GM12864 (cell line): ENCODE measurements around the gene SPATA25.

ENCODE experiments used
- DNase-seq: peaks from one replicate; pipeline ENCODE4 v3.0.0-alpha.2; 2011; ENCODE audit warnings: low read depth
- H3K4me3 ChIP-seq: 2 replicates; pipeline ENCODE4 v1.5.1; 2011; ENCODE audit warnings: mild to moderate bottlenecking, low read depth, low read length, control low read depth
- CTCF ChIP-seq: IDR thresholded peaks from 2 replicates; pipeline ENCODE4 v1.5.1; 2011; ENCODE audit warnings: low read depth, mild to moderate bottlenecking, moderate library complexity, low read length, control low read depth, inconsistent platforms; ENCODE audit errors: missing control alignments

SPATA25 gene

GRCh38 chr20:45872626-45873025 lies 14.8 kb downstream of the SPATA25 start:
- H3K4me3 ChIP-seq, result no peak overlapping the region
- no peak for DNase-seq
- no peak for TF ChIP-seq CTCF

DNA sequence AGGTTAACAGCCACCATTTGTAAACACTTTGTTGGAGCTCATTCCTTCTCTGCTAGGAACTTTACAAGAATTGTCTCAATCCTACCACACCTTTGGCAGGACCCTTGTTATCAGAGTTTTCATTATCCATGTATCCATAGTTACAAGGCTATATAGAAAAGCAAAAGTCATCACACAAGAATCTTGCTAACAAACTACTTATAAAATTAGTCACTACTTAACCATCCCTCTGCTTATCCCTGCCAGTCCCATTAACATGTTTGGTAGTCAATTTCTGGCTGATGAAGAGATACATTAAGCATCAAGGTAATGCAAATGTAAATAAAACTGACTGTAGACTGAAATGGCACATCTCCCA lies 19.6 kb downstream of the SPATA25 start:
- H3K4me3 ChIP-seq, result no peak overlapping the region
- TF ChIP-seq CTCF, result no peak
- DNase-seq, result no peak

- TF ChIP-seq CTCF, result no peak
- no peak for DNase-seq
- no peak overlapping the region for H3K4me3 ChIP-seq
These were observed 20.1 kb downstream of the SPATA25 start for GRCh38 chr20:45867136-45867818.

- DNase-seq, result no peak
- TF ChIP-seq CTCF, result no peak
- no peak overlapping the region for H3K4me3 ChIP-seq
These were observed 21.0 kb downstream of the SPATA25 start for GRCh38 chr20:45866454-45866853.

DNA sequence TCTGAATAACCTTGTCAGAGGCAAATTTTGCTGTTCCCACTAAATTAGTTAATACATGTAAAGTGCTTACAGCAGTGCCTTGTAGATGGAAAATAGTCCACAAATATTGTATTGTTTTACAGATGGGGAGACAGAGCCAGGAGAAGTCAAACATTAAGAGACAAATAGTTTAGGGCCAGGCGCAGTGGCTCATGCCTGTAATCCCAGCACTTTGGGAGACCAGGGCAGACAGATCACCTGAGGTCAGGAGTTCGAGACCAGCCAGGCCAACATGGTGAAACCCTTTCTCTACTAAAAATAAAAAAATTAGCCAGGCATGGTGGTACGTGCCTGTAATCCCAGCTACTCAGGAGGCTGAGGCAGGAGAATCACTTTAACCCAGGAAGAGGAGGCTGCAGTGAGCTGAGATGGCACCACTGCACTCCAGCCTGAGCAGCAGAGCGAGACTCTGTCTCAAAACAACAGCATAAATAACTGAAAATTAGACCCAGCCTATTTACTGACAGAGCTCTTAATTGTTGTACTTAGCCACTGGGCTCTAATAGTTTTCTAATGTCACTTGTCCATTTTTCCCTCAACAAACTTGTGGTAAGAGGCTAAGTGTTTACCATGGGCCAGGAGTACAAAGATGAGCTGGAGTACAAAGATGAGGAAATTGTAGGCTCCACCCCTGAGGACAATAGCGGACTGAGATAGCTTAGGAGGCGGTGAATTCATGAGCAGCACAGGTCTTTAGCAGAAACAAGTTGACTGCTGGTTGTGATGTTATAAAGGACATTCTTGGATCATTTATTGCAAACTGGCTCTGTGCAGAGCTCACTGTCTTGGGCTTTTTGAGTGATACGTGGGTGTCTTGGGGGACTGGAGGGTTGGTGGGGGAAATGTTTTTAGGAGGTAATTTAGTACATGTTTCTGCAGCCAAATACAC lies 23.6 kb downstream of the SPATA25 start:
- no peak for DNase-seq
- TF ChIP-seq CTCF, result no peak
- no peak overlapping the region for H3K4me3 ChIP-seq

- H3K4me3 ChIP-seq, result no peak overlapping the region
- no peak for TF ChIP-seq CTCF
- no peak for DNase-seq
These were observed 26.0 kb downstream of the SPATA25 start for GRCh38 chr20:45861221-45862075.
